Amygdala (tissue), 56 donors: ENCODE data around the gene MTCL1.

Source experiments
- DNase-seq, 56 donors: peaks; one replicate each; lab custom pipeline; 2025; lab: John Stamatoyannopoulos, UW

MTCL1 gene

DNA sequence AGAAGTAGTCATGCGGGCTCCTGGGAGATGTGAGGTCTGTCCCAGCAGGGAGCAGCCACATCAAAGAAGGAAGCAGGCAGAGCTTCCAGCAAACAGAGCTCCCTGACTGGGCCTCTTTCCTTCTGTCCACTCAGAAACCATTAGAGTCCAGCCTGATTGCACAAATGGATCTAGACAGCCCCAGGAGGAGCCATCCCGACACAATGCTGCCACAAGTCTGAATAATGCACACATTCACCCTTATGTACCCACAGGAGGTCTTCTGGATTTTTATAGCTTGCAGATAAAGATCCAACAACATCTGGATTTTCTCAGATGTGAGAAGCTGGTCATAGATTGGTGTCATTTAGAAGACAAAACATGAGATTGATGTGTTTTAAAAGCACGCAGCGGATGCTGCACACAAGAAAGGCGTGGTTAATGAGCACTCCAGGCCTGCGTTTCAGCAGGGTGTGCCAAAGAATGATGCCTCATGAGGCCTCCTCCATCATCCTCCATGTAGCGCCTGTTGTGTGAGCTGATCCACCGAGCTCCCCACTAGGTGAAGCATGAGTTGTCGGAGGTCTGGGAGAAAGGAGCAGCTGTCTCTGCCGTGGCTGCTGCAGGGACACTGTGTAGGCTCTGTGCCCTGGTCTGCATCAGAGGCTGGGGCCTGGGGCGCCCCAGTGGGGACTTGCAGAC is 60.6 kb downstream of the MTCL1 start:
- peak in 6 of 56 donors; percentile 17 to 31 (median 22) for DNase-seq

DNA sequence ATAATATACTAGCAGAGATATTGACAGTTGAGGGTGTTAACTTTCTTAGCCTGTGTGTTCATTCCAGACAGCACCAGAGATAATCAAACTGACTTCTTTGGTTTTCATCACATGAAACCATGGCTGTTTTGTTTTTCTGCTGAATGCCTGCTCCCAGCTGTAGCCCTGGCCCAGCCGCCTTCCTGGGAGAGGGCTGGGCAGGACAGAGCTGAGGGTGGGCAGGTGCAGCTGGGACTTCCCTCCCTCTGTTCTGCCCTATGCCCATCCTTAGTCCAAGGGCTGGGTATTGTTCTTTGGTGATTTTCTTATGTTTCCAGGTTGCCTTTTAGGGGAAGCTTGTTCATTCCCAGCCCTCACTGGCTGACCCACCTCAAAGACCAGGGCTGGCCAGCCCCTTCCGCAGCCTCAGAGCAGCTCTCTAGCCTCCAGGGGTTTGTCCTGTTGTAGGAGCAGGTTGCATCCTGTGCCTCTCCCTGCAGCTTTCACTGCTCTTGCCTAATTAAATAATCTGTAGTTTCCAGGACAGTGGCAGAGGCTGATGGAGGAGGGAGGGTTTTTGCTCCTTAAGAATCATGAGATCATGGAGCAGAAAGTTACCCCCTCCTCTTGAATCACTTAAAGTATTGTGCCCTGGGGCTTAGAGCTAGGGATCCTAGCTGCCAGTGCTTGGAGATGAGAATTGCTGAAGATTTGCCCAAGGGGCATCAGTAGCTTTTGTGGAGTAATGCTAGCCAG is 61.4 kb downstream of the MTCL1 start:
- no peak for DNase-seq

DNA sequence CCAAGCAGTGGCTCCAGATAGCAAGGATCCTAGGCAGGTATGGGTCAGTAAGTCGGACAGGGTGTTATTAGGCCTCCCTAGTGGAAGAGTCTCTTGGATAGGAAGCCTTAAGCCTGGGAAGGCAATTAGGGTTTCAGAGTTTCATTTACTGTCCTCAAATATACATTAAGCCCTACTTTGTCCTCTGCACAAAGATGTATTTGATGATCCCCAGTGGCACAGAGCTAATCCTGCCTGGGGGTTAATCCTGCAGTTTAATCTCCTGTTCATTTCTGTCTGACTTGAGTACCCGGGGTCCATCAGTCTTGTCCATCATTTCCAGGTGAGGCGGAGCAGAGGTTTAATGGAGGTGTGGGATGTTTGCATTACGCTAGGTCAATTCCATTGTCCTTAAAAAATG is 62.0 kb downstream of the MTCL1 start:
- no peak for DNase-seq

DNA sequence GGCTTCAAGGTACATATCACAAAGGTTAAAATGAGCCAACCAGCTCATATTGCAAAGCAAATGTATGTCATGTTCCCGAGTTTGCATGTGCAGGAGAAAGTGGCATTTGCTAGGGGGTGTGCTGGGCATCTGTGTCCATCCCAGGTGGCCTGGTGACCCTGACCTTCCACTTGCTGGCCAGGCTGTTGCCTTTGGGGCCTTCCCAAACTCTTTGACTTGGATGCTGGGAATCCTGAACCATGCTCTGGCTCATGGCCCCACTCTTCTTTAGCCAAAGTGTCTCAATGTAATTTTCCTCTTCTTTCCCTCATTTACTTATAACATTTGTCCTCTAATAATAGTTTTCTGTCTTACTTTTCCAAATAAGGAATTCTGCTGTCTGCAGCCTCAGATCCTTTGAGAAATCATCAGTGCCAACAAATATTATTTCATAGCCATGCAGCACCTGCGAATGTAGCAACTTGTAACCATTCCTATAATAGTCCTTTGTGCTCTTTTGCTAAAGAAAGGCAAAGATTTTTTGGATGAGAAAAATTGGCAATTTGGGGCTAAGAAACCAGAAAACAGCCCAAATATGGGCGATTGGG is 64.2 kb downstream of the MTCL1 start:
- no peak for DNase-seq

DNA sequence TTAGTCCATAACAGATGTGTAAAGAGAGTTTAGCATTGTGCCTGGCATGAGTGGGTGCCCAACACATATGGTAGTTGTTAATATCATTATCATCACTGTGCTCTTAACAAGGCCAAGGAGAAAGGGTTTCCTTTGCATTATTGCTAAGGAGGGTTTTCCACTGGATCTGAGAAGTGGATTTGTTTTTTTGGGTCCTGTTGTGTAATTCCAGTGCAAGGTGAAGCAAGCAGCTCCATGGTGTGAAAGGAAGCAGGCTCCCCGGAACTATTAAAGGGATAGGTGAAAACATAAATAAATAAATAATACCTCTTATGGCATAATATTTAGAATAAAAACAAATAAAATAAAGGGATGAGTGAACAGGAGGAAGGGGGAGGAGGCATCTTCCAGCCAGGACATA is 65.3 kb downstream of the MTCL1 start:
- no peak for DNase-seq

DNA sequence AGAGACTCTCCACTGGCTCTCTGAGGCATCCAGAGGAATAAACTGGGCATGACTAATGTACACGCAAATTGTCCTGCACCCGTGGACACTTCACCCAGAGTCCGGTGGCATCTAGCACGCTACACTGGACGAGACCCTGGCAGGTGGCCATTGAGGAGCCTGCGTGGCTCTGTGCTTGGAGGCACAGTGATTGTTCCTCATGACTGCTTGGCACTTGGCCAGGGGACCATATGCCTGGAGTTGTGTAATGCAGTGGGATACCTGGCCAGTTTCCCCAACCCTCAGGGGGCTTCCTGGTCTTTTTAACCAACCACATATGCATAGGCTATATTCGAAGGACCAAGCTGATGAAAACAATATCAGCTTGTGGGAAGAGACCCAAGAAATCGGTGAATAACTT is 66.6 kb downstream of the MTCL1 start:
- DNase-seq = peak in 5 of 56 donors; percentile 10 to 94 (median 32)

DNA sequence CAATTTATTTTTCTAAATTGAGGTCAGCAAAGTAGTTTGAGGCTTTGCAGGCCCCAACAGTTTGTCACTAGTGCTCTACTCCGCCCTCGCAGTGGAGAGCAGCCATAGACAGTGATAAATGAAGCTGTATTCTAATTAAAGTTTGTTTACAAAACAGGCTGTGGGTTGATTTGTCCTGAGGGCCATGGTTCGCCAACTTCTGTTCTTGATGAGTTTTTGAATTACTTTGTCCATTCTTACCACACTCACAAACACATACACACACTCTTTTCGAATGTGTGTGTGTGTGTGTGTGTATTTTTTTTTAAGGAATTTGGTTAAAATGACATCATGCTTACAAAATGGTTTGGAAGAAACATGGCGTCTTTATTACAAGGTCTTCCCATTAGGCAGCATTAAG is 68.6 kb downstream of the MTCL1 start:
- DNase-seq = no peak

DNA sequence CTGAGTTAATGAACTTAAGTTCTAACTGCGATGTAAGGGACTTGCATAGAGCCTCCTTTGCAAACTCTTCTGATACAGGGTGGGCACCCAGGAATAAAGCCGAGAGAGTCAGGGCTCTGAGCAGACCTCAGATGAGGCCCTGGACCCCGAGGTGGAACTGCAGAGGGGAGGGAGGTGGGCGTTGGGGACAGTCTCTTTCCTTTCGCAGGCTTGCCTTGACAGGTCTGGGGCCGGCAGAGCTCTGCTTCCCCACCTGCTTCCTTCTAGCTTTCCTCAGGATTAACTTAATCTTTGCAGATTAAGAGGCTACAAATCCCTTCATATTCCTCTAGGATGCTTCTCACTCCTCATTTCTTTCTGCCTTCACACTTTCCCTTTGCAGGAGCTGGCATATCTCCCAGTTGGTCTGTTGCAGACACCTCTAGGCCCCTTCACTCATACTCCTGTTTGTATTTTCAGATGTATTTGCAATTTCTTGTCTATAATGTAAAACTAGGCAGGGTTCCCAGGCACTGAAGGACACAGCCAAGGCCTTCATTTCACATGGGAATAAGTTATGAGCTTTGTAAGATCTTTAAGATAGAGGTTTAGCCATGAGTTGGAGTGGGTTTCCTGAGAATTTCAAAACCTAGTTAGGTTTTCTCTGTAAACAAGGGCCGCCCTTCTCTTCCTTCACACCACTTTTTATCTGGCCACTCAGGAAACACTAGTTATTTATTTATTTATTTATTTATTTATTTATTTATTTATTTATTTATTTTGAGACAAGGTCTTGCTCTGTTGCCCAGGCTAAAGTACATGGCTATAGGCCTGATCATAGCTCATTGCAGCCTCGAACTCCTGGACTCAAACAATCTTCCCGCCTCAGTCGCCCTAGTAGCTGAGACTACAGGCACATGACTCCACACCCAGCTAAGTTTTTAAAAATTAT is 70.9 kb downstream of the MTCL1 start:
- no peak for DNase-seq

DNA sequence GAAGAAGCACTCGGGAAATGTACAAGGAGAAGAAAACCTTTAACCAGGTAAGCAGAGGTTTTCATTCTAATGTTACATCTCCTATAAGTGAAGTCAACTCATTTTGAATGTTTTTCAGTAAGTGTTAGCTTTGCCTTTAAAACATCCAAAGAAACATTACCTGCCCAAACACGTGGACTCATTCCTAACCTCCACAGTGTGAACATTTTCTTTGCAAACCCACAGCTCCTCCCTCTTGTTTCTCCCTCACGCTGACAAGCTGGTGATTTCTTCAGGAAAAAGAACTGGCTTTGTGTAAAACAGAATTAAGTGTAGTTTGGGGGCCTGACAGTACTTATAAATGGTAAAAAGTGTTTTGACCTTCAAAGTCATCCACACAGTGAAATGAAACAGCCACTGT is 72.5 kb downstream of the MTCL1 start:
- DNase-seq = no peak

DNA sequence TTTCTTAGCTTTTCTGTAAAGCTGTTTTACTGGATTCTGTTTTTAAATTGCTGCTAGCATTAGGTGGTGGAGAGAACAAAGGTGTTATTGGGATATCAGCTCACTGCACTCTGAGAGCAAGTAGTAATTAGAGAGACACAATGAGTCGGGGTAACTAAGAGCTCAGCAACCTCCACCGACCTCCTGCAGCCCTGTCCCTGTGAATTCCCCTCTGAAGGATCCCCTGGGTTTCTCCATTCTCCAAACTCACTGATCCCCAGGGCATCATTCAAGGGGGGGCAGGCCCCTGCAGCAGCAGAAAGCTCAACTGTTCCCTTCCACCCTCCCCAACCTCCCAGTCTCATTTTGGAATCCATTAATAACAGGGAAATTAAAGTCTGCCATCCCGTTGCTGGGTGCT is 73.0 kb downstream of the MTCL1 start:
- no peak for DNase-seq

DNA sequence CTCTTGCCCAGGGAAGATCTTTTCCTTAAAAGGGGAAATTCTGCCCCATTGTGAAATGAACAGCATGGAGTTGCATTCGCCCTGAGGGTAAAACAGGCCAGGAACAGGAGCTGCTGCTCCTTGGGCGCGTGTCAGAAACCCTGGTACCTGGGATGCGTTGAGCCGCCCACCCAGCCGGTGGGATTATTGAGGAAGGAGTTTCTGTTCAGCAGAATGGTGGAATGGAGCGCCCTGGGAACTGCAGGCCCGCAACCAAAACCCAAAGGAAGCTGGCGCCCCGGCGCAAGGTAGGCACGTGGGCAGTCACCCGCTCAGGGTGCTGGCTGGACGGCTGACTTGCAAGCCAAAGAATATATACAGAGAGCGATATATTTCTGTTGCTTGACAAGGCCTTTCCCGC is 73.5 kb downstream of the MTCL1 start:
- DNase-seq = no peak

DNA sequence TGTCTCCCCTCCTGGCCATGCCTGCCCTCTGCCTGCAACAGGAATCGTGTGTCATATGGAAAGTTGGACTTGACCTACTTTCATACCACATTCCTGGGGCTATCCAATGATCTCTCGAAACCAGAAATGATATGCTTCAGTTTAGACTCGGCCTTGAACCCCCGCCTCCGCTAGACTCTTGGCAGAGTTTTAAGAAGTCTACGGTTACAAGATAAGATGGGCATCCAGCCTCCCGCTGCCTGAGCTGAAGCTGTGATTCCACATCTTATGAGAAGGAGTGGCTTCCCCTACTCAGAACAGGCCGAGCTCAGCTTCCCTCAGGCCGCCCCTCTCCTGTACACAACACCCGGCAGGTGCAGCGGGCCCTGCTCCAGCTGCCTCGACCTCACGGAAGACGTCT is 73.9 kb downstream of the MTCL1 start:
- DNase-seq = no peak

DNA sequence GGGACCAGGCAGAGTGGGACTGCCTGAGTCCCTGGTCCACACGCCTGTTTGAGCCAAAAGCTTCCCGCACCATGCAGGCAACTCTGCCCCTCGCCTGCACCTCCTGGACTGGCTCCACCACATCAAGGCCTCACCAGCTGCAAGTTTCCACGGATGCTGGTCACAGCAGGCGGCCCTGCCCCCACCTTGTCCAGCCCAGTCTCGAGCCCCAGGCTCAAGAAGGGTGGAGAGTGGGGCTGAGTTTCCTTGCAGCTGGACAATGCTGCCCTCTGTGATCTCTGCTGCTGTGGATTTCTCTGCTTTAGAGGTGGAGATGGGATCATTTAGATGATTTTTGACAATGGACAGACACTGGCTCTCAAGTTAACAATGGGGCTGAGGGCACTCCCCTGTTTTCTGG is 74.9 kb downstream of the MTCL1 start:
- DNase-seq = no peak

DNA sequence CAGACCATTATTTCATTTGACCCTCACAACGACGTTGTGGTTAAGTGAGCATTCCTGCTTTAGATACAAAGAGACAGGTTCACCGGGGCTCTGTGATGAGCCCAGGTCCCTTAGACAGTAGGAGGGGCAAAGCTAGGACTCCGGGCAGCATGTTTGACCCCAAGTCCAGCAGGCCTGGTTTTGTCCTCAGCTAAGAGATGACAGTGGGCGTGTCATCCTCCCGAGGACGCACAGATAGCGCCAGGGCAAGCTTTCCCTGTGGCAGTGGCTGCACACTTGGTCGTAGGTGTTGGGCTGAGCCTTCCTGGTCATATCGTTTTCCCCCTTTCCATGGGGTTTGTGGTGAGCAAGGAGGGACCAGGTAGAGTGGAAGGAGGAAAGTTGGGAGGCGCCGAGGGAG is 76.3 kb downstream of the MTCL1 start:
- no peak for DNase-seq

DNA sequence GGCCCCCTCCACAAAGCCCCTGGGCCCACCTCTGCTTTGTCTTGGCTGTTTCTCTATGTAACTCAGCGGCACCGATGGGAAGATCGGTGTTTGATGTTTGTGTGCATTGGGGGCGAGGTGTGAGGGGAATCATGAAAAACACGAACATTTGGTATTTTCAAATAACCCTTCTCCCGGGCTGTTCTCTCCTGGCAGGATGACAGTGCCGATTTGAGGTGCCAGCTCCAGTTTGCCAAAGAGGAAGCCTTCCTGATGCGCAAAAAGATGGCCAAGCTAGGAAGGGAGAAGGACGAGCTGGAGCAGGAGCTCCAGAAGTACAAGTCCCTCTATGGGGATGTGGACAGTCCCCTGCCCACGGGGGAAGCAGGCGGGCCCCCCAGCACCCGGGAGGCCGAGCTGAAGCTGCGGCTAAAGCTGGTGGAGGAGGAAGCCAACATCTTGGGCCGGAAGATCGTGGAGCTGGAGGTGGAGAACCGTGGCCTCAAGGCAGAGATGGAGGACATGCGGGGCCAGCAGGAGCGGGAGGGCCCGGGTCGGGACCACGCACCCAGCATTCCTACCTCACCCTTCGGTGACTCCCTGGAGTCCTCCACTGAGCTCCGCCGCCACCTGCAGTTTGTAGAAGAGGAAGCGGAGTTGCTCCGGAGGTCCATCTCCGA is 78.1 kb downstream of the MTCL1 start:
- DNase-seq = no peak

DNA sequence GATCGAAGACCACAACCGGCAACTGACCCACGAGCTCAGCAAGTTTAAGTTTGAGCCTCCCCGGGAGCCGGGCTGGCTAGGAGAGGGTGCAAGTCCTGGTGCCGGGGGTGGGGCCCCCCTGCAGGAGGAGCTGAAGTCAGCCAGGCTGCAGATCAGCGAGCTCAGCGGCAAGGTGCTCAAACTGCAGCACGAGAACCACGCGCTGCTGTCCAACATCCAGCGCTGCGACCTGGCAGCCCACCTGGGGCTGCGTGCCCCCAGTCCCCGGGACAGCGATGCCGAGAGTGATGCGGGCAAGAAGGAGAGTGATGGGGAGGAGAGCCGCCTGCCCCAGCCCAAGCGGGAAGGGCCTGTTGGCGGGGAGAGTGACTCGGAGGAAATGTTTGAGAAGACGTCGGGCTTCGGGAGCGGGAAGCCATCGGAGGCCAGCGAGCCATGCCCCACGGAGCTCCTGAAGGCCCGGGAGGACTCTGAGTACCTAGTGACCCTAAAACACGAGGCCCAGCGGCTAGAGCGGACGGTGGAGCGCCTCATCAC is 78.7 kb downstream of the MTCL1 start:
- DNase-seq = no peak

DNA sequence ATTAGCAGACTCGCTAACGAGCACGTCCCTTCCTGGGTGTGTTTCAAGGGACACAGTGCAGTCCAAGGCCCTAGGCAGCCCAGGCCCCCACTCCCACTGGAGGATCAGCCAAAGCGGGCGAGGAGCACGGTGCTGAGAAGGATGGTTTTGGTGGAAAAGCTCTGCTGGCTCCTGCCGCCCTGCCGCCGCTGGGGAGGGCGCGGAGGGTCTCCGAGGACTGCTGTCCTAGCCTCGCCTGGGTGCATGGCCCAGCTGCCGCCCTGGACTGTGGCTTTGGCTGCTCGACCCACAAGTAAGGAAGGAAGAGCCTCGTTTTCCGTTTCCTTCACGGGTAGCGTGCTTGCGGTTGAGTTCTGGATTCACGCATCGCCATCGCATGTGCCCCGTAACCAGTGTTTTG is 79.9 kb downstream of the MTCL1 start:
- DNase-seq = no peak

DNA sequence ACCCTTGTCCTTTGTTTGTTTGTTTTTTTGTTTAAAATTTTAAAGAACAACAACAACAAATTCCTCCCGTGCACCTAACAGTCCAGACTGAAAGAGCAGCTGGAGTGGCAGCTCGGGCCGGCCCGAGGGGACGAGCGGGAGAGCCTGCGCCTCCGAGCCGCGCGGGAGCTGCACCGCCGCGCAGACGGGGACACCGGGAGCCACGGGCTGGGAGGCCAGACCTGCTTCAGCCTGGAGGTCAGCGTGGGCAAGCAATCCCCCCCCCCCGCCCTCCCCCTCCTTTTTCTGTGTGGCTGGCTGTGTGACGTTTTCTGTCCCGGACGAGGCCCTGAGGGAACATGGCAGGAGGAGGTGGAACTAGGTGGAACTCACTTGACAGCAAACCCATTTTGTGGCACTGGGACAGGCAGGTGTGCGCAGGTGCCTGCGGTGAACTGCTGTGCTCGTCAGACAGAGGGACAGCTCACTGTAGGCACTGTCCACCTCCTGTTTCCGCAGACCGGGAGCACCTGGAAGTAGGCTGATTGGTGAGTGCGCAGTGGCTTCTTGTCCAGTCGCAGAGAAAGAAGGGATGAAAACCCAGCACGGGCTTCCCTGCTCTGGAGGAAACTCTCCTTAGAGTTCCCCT is 80.6 kb downstream of the MTCL1 start:
- DNase-seq = no peak

DNA sequence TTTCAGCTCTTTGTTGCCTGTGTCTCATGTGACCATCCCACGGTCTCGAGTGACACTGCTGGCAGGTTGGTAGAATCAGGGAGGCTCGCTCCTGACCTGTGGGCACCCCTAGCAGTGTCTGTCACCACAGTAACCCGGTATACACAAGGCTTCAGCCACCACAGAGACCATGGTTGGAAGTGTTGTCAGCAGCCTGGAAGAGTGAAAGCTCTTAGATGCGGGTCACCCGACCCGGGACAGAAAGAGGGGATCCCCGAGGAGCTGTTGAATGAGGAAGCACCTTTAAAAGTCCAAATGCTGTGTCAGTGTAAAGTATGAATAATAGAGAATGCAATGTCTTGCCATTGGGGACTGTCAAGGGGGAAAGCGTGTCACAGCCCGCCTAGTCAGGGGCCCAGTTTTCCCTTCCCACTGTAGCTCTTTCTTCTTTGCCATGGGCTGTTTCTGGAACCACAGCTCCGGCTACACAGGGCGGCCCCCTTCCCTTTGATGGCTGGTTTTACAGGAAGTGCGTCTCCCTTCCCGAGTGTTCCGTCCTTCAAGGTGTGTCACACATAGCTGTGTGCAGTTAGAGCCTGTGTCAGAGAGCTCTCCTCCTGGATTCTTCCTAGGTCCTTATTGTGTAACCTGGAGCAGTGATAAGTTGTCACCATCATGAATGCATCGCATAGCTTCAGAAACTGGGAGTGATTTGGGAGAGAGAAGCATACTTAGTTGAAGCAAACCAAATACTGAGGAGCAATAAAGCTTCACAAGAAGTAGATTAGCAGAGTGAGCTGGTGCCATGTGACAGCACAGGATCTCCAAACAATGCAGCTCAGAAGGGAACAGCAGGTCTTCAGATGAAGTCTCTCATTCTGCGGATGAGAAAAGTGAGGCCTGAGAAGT is 81.4 kb downstream of the MTCL1 start:
- no peak for DNase-seq
